Fibroblast of lung (primary cell): ENCODE results near the gene PCGF1.

Experiments
- EZH2 ChIP-seq: IDR thresholded peaks from 2 replicates; pipeline ENCODE4 v1.5.1; 2012; ENCODE audit warnings: low read length, control low read depth, mild to moderate bottlenecking; ENCODE audit errors: missing control alignments
- TF ChIP-seq, protein P1 (sequence below), 2 donors: IDR thresholded peaks in 1 of 2; conservative IDR thresholded peaks in 1 of 2; 1 replicate in 1 of 2; 2 replicates in 1 of 2; pipeline ENCODE4 v1.5.1; 2011 to 2012; ENCODE audit warnings: low read length in 2 of 2, control low read depth in 1 of 2, inconsistent platforms in 1 of 2, low read depth in 1 of 2, mild to moderate bottlenecking in 1 of 2

DNA sequence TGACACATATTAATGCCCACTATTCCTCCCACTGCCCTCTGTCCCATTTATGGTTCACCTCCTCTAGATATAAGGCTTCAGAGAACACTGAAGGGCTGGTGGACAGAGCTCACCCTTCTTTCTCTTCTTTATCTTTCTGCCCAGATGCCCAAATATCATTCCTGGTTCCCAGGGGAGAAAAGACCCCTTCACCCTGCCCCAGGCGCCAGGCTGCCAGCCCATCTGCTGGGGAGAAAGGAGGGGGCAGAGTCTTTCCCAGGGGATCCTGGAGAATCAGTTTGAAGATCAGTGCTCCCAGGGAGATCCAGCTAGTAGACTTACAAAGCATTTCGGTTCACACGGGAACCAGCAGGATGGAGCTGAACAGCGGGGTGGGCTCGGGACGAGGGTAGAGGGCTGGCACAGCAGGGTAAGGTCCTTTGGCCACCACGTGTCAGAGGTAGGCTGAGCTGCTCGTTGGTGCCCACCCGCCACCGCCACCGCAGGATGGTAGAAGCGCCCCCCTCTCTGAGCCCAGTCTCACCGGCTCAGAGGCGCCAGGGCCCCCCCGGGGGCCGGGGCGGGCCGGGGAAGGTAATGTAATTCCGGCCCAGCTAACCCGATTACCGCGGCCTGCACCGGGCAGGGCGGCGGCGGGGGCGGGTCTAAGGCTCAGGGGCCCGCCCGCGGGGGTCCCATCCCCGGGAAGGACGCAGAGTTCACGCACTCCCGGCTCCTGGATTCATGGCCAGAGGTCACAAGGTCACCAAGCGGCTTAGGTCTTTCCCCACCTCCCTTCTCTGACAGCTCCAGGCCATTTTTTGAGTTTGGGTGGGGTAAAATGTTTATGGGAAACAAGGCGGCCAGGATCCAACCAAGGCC lies 5.5 kb upstream of the PCGF1 start:
- TF ChIP-seq, protein P1, sequence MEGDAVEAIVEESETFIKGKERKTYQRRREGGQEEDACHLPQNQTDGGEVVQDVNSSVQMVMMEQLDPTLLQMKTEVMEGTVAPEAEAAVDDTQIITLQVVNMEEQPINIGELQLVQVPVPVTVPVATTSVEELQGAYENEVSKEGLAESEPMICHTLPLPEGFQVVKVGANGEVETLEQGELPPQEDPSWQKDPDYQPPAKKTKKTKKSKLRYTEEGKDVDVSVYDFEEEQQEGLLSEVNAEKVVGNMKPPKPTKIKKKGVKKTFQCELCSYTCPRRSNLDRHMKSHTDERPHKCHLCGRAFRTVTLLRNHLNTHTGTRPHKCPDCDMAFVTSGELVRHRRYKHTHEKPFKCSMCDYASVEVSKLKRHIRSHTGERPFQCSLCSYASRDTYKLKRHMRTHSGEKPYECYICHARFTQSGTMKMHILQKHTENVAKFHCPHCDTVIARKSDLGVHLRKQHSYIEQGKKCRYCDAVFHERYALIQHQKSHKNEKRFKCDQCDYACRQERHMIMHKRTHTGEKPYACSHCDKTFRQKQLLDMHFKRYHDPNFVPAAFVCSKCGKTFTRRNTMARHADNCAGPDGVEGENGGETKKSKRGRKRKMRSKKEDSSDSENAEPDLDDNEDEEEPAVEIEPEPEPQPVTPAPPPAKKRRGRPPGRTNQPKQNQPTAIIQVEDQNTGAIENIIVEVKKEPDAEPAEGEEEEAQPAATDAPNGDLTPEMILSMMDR (conservative IDR thresholded peaks at IDR 0.05 in 1 of 2, IDR thresholded peaks at IDR 0.05 in 1 of 2; ENCODE audit: low read depth in 1 of 2, low read length in 2 of 2) = no peak
- TF ChIP-seq EZH2 = no peak
